Measurements from ENCODE around the gene DCLK1. TPM values are rescaled to one million over a fixed set of nuclear protein-coding genes. Genes with fewer than 3 reads are reported as not detected.

DCLK1 gene
- total RNA-seq, 4 donors from 2014 or later = 1.1 to 10.8 (median 6.7) TPM

- in situ Hi-C loops (cut with MboI; ENCODE audit: low pct_ligation_motif_present in 1 of 4, low pct_unique_long_range_greater_than_20kb in 1 of 4, low sequenced_read_pairs in 3 of 4) (no loop called here), intact Hi-C loops (cut with DNase I; ENCODE audit: low total_unique reads) (no loop called here)
- Histone ChIP-seq H3K27me3 (no peaks in the 10 kb centered on the region), H3K4me1 (no peaks in the 10 kb centered on the region), H3K4me3 (no peak overlapping the region), H3K27ac (no peak overlapping the region), H3K36me3 (no peaks in the 10 kb centered on the region), H3K9me3 (no peaks in the 10 kb centered on the region)
- 76 to 80% methylated on average over 1 to 7 of the region's 7 CpGs for WGBS, 2 donors (ENCODE audit: low coverage in 1 of 2)
- no peak for DNase-seq
- TF ChIP-seq POLR2A (IDR thresholded peaks at IDR 0.05) (no peak), EP300 (IDR thresholded peaks at IDR 0.05; ENCODE audit: low read depth) (no peak), POLR2AphosphoS5 (IDR thresholded peaks at IDR 0.05) (no peak), CTCF (IDR thresholded peaks at IDR 0.05) (no peak)
These were observed 367.4 kb downstream of the DCLK1 start for GRCh38 chr13:35763782-35764123.

- intact Hi-C loops (cut with DNase I; ENCODE audit: low total_unique reads) = no loop called here
These were observed 368.0 kb downstream of the DCLK1 start for GRCh38 chr13:35763060-35763781.

GRCh38 chr13:35761440-35762252 lies 369.5 kb downstream of the DCLK1 start:
- TF ChIP-seq POLR2A (IDR thresholded peaks at IDR 0.05) (no peak), EP300 (IDR thresholded peaks at IDR 0.05; ENCODE audit: low read depth) (no peak), CTCF (IDR thresholded peaks at IDR 0.05) (no peak), POLR2AphosphoS5 (IDR thresholded peaks at IDR 0.05) (no peak)
- Histone ChIP-seq H3K9me3 (no peaks in the 10 kb centered on the region), H3K27ac (no peak overlapping the region)

More at GRCh38 chr13:35763060-35763781, 368.0 kb downstream of the DCLK1 start:
- Histone ChIP-seq H3K27me3 (no peaks in the 10 kb centered on the region), H3K4me3 (no peak overlapping the region), H3K9me3 (no peaks in the 10 kb centered on the region), H3K27ac (no peak overlapping the region), H3K36me3 (no peaks in the 10 kb centered on the region), H3K4me1 (no peaks in the 10 kb centered on the region)
- in situ Hi-C loops (cut with MboI; ENCODE audit: low pct_ligation_motif_present in 1 of 4, low pct_unique_long_range_greater_than_20kb in 1 of 4, low sequenced_read_pairs in 3 of 4) = no loop called here
- TF ChIP-seq EP300 (IDR thresholded peaks at IDR 0.05; ENCODE audit: low read depth) = no peak
- no peak for TF ChIP-seq CTCF (IDR thresholded peaks at IDR 0.05)
- no peak for TF ChIP-seq POLR2A (IDR thresholded peaks at IDR 0.05)
- TF ChIP-seq POLR2AphosphoS5 (IDR thresholded peaks at IDR 0.05) = no peak
- DNase-seq = no peak
- WGBS, 2 donors (ENCODE audit: low coverage in 1 of 2) = 71 to 72% methylated on average over 4 of the region's 4 CpGs

GRCh38 chr13:35760735-35761281 lies 370.4 kb downstream of the DCLK1 start:
- Histone ChIP-seq H3K36me3 (no peaks in the 10 kb centered on the region), H3K27me3 (no peaks in the 10 kb centered on the region), H3K4me1 (no peaks in the 10 kb centered on the region), H3K4me3 (no peak overlapping the region), H3K27ac (no peak overlapping the region), H3K9me3 (no peaks in the 10 kb centered on the region)
- 39 to 42% methylated on average over 6 to 13 of the region's 13 CpGs for WGBS, 2 donors (ENCODE audit: low coverage in 1 of 2)
- intact Hi-C loops (cut with DNase I; ENCODE audit: low total_unique reads) (no loop called here), in situ Hi-C loops (cut with MboI; ENCODE audit: low pct_ligation_motif_present in 1 of 4, low pct_unique_long_range_greater_than_20kb in 1 of 4, low sequenced_read_pairs in 3 of 4) (no loop called here)
- TF ChIP-seq POLR2AphosphoS5 (IDR thresholded peaks at IDR 0.05) (no peak), POLR2A (IDR thresholded peaks at IDR 0.05) (no peak), EP300 (IDR thresholded peaks at IDR 0.05; ENCODE audit: low read depth) (no peak), CTCF (IDR thresholded peaks at IDR 0.05) (no peak)
- no peak for DNase-seq

More at GRCh38 chr13:35761440-35762252, 369.5 kb downstream of the DCLK1 start:
- intact Hi-C loops (cut with DNase I; ENCODE audit: low total_unique reads) (no loop called here), in situ Hi-C loops (cut with MboI; ENCODE audit: low pct_ligation_motif_present in 1 of 4, low pct_unique_long_range_greater_than_20kb in 1 of 4, low sequenced_read_pairs in 3 of 4) (no loop called here)
- H3K36me3 ChIP-seq = no peaks in the 10 kb centered on the region
- no peak for DNase-seq
- 93 to 100% methylated on average over 2 of the region's 2 CpGs for WGBS, 2 donors (ENCODE audit: low coverage in 1 of 2)
- H3K4me1 ChIP-seq = no peaks in the 10 kb centered on the region
- no peak overlapping the region for H3K4me3 ChIP-seq
- no peaks in the 10 kb centered on the region for H3K27me3 ChIP-seq
